Measurements from ENCODE around the gene AK8. TPM values are rescaled to one million over a fixed set of nuclear protein-coding genes. Genes with fewer than 3 reads are reported as not detected.

The AK8 gene
- total RNA-seq, 1 donor from 2014 or later = 0.22 TPM

- no peaks in the 10 kb centered on the region for H3K36me3 Mint-ChIP-seq (ENCODE audit: low read depth)
- H3K27ac Mint-ChIP-seq (ENCODE audit: unreplicated experiment) = no peak overlapping the region
- no peaks in the 10 kb centered on the region for H3K9me3 Mint-ChIP-seq (ENCODE audit: low read depth)
- peak; percentile 47 for DNase-seq (ENCODE audit: low spot score)
- H3K27me3 Mint-ChIP-seq (ENCODE audit: low read depth) = no peaks in the 10 kb centered on the region
- TF ChIP-seq CTCF (IDR thresholded peaks at IDR 0.05) = no peak
- H3K4me1 Mint-ChIP-seq (ENCODE audit: low read depth) = peaks cover 8% of the 10 kb centered on the region
- no peak overlapping the region for H3K4me3 Mint-ChIP-seq (ENCODE audit: unreplicated experiment)
These were observed 3.7 kb upstream of the AK8 start for GRCh38 chr9:132881826-132882225.

- H3K27ac Mint-ChIP-seq (ENCODE audit: unreplicated experiment) = no peak overlapping the region
- no peak for DNase-seq (ENCODE audit: low spot score)
- H3K36me3 Mint-ChIP-seq (ENCODE audit: low read depth) = no peaks in the 10 kb centered on the region
- H3K4me3 Mint-ChIP-seq (ENCODE audit: unreplicated experiment) = no peak overlapping the region
- H3K27me3 Mint-ChIP-seq (ENCODE audit: low read depth) = peaks cover 4% of the 10 kb centered on the region
- peaks cover 8% of the 10 kb centered on the region for H3K4me1 Mint-ChIP-seq (ENCODE audit: low read depth)
- no peaks in the 10 kb centered on the region for H3K9me3 Mint-ChIP-seq (ENCODE audit: low read depth)
- no peak for TF ChIP-seq CTCF (IDR thresholded peaks at IDR 0.05)
These were observed 2.2 kb upstream of the AK8 start for GRCh38 chr9:132880324-132880661.

GRCh38 chr9:132879457-132880323 is 1.6 kb upstream of the AK8 start:
- peak overlapping the region; percentile 32 for H3K27ac Mint-ChIP-seq (ENCODE audit: unreplicated experiment)
- peak overlapping the region; percentile 72 for H3K4me3 Mint-ChIP-seq (ENCODE audit: unreplicated experiment)
- H3K4me1 Mint-ChIP-seq (ENCODE audit: low read depth) = peaks cover 8% of the 10 kb centered on the region
- DNase-seq (ENCODE audit: low spot score) = no peak
- no peaks in the 10 kb centered on the region for H3K9me3 Mint-ChIP-seq (ENCODE audit: low read depth)
- TF ChIP-seq CTCF (IDR thresholded peaks at IDR 0.05) = no peak
- H3K27me3 Mint-ChIP-seq (ENCODE audit: low read depth) = peaks cover 4% of the 10 kb centered on the region
- H3K36me3 Mint-ChIP-seq (ENCODE audit: low read depth) = no peaks in the 10 kb centered on the region

- H3K27ac Mint-ChIP-seq (ENCODE audit: unreplicated experiment) = peak within 1 kb of the TSS; percentile 68
- peaks cover 4% of the 10 kb centered on the region for H3K27me3 Mint-ChIP-seq (ENCODE audit: low read depth)
- no peak for DNase-seq (ENCODE audit: low spot score)
These were observed 792 bp upstream of the AK8 start, which contains the start of gene SPACA9 for GRCh38 chr9:132878695-132879456. Gene SPACA9, plus strand, starts transcription at chr9:132878898. Its CDS starts 5,050 bp downstream, at chr9:132883948.

More at GRCh38 chr9:132878695-132879456, 792 bp upstream of the AK8 start, which contains the start of gene SPACA9:
- H3K36me3 Mint-ChIP-seq (ENCODE audit: low read depth) = no peaks in the 10 kb centered on the region
- peaks cover 8% of the 10 kb centered on the region for H3K4me1 Mint-ChIP-seq (ENCODE audit: low read depth)
- no peak for TF ChIP-seq CTCF (IDR thresholded peaks at IDR 0.05)
- H3K9me3 Mint-ChIP-seq (ENCODE audit: low read depth) = no peaks in the 10 kb centered on the region
- H3K4me3 Mint-ChIP-seq (ENCODE audit: unreplicated experiment) = peak within 1 kb of the TSS; percentile 72

All from chondrocyte (in vitro differentiated cells).